A673 (cell line): ENCODE data around the gene NPHP4. TPM values are rescaled to one million over a fixed set of nuclear protein-coding genes. Genes with fewer than 3 reads are reported as not detected.

Experiments
- BruUV-seq: library from RNA; stranded (reverse); fragments of 400-500 nt; replicated peaks from 2 replicates; lab custom pipeline; 2021; lab: Mats Ljungman, UMichigan
- CTCF ChIA-PET: fragments of 300-600 bp; sonication (Branson Sonifier 250); formaldehyde crosslinking; loops from one replicate; lab custom pipeline; 2022; ENCODE audit warnings: antibody characterized with exemption; lab: Charles Lee
- POLR2A ChIA-PET: fragments of 300-600 bp; sonication (Branson Sonifier 250); formaldehyde crosslinking; loops from one replicate; lab custom pipeline; 2022; ENCODE audit warnings: antibody characterized with exemption; ENCODE audit not compliant: low non-redundant PET; lab: Charles Lee
- DNase-seq: peaks from one replicate; pipeline ENCODE4 v3.0.0-alpha.2; 2015; ENCODE audit warnings: low spot score
- H3K27ac ChIP-seq: fragments of 200-600 bp; sonication (generic); 2 replicates; pipeline ENCODE4 v1.5.1; 2016; ENCODE audit warnings: mixed run types, low read depth, mild to moderate bottlenecking, mixed read lengths, antibody characterized with exemption, low read length; ENCODE audit not compliant: poor library complexity, severe bottlenecking
- H3K27me3 ChIP-seq: fragments of 200-600 bp; sonication (generic); replicated peaks from 2 replicates; pipeline ENCODE4 v1.6.1; 2017; ENCODE audit warnings: mixed run types, low read depth, mild to moderate bottlenecking, mixed read lengths, antibody characterized with exemption, low read length; ENCODE audit not compliant: insufficient read depth, poor library complexity
- H3K36me3 ChIP-seq: fragments of 200-600 bp; sonication (generic); 2 replicates; pipeline ENCODE4 v1.6.1; 2016; ENCODE audit warnings: mixed run types, mild to moderate bottlenecking, mixed read lengths, antibody characterized with exemption, low read length; ENCODE audit not compliant: insufficient read depth, poor library complexity, severe bottlenecking
- H3K4me1 ChIP-seq: fragments of 200-600 bp; sonication (generic); 2 replicates; pipeline ENCODE4 v1.6.1; 2017; ENCODE audit warnings: mixed run types, mild to moderate bottlenecking, mixed read lengths, antibody characterized with exemption, low read length; ENCODE audit not compliant: insufficient read depth, poor library complexity, severe bottlenecking
- H3K4me3 ChIP-seq: fragments of 200-600 bp; sonication (generic); 2 replicates; pipeline ENCODE4 v1.5.1; 2016; ENCODE audit warnings: low read depth, mixed run types, mild to moderate bottlenecking, mixed read lengths, low read length; ENCODE audit not compliant: poor library complexity, severe bottlenecking
- H3K9me3 ChIP-seq: fragments of 200-600 bp; sonication (generic); 2 replicates; pipeline ENCODE4 v1.6.1; 2016; ENCODE audit warnings: mixed run types, low read depth, mild to moderate bottlenecking, mixed read lengths, antibody characterized with exemption, low read length; ENCODE audit not compliant: poor library complexity, severe bottlenecking
- EZH2 ChIP-seq: fragments of 200-600 bp; sonication (generic); IDR thresholded peaks from 2 replicates; pipeline ENCODE4 v1.6.1; 2017; ENCODE audit warnings: borderline replicate concordance, low read depth, mild to moderate bottlenecking, mixed read lengths, antibody characterized with exemption, low read length; ENCODE audit not compliant: poor library complexity, severe bottlenecking
- intact Hi-C: fragments of 100-400 bp; cut with micrococcal nuclease; formaldehyde crosslinking; loops from one replicate; pipeline ENCODE4 v1.10.0; 2022; ENCODE audit not compliant: unreplicated experiment
- total RNA-seq: library from RNA; stranded (reverse); gene quantifications from 2 replicates; pipeline ENCODE4 v1.2.3, GENCODE V29; 2021
- TF ChIP-seq, protein P1 (sequence below): fragments of 300-800, 200-600 bp; sonication (generic); conservative IDR thresholded peaks from 2 replicates; pipeline ENCODE4 v1.5.1; 2017; ENCODE audit warnings: low read depth, mild to moderate bottlenecking, antibody characterized with exemption, low read length, moderate library complexity, mixed read lengths

NPHP4 gene
- total RNA-seq, 1 experiment from 2014 or later, result 27.6 TPM

DNA sequence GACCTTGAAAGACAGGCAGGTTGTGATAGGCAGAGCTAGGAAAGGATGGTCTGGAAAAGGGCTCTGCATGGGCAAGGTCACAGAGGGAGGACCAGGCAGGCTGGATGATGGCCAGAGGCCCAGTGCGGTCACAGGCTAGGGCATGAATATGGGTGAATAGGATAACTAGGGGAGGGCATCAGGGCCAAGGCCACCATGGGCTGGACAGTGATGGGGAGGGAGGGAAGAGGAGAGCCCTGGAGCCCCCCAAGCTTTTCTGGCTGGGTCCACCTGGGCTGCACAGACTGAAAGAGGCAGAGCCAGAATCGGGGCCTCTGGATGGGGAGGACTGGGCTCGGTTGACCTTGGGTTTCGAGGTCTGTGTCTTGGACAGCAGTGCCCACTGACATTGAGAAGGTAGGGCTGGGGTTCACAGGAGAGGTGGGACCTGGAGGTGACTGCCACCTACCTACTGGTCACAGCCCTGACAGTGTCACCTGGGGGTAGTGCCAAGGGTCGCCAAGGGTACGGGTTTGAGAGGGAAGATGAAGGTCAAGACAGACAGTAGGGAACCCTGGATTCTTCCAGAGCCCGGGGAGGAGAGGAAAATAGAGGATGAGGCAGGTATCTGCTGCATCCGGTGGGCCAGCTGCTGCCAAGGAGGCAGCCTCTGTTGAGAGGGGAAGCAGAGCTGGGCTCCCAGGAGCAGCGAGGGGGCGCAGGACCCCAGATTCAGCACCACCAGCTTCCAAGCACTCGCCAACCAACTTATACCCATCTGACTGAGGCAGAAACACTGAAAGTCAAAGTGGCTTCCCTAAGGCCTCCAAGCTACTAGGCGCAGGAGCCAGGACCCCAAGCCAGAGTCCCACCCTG, 6.1 kb upstream of the NPHP4 start:
- Histone ChIP-seq H3K4me3 (no peak overlapping the region), H3K36me3 (no peaks in the 10 kb centered on the region), H3K4me1 (peaks cover 21% of the 10 kb centered on the region), H3K27ac (no peak overlapping the region), H3K27me3 (no peaks in the 10 kb centered on the region), H3K9me3 (no peaks in the 10 kb centered on the region)
- intact Hi-C loops, result no loop called here
- TF ChIP-seq EZH2, result no peak
- TF ChIP-seq, protein P1, sequence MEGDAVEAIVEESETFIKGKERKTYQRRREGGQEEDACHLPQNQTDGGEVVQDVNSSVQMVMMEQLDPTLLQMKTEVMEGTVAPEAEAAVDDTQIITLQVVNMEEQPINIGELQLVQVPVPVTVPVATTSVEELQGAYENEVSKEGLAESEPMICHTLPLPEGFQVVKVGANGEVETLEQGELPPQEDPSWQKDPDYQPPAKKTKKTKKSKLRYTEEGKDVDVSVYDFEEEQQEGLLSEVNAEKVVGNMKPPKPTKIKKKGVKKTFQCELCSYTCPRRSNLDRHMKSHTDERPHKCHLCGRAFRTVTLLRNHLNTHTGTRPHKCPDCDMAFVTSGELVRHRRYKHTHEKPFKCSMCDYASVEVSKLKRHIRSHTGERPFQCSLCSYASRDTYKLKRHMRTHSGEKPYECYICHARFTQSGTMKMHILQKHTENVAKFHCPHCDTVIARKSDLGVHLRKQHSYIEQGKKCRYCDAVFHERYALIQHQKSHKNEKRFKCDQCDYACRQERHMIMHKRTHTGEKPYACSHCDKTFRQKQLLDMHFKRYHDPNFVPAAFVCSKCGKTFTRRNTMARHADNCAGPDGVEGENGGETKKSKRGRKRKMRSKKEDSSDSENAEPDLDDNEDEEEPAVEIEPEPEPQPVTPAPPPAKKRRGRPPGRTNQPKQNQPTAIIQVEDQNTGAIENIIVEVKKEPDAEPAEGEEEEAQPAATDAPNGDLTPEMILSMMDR, result no peak
- DNase-seq, result no peak
- CTCF ChIA-PET, result no interaction called here
- POLR2A ChIA-PET, result no interaction called here
- no TSS peak for BruUV-seq

DNA sequence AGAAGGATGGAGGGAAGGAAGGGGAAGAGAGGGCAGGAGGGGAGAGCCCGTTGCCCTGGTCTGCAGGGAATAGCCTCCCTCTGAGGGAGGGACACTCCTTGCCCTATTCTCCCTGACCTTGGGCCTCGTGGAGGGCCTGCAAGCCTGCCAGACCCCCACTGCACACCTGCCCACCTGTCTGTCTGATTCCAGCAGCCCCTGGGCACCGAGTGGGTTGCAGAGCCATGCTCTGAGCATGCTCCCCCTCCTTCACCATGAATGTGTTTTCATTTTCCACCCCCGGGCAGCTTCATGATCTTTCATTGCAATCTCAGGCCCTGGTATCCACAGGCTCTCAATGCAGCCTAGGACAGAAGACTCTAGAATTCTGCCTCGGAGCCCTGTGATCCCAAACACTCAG, 5.1 kb upstream of the NPHP4 start:
- Histone ChIP-seq H3K27me3 (no peaks in the 10 kb centered on the region), H3K4me1 (peaks cover 14% of the 10 kb centered on the region), H3K36me3 (no peaks in the 10 kb centered on the region), H3K9me3 (no peaks in the 10 kb centered on the region), H3K4me3 (no peak overlapping the region), H3K27ac (no peak overlapping the region)
- intact Hi-C loops, result no loop called here
- CTCF ChIA-PET, result no interaction called here
- POLR2A ChIA-PET, result no interaction called here
- no TSS peak for BruUV-seq
- no peak for TF ChIP-seq EZH2
- TF ChIP-seq, protein P1, result no peak
- DNase-seq, result no peak

DNA sequence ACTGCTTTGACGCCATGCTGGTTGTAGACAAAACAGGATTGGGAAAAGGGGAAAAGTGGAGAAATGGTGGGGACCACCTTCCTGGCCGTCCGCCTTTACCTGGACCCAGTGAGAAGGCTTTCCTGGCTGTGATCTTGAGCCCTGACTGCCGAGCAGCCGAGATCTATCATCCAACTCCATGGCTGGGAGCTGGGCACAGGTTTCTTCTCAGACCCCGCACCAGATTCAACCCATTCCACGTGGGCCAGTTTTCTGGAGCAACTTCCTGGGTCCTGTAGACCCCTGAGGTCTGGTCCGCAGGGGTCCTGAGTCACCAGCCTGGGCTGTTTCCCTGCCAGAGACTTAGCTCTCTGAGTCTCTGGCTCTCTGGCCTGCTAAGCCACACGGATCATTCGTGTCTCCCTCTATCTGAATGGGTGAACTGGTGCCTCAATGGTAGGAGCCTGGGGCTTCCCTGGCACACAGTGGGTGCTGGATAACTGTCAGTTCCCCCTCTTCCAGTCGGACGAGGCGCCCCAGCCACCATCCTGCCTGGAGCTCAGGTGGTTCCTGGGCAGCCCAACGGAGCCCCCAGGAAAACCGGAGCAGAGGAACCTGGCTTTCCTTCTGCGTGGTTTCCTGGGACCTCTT, 4.5 kb upstream of the NPHP4 start:
- no TSS peak for BruUV-seq
- Histone ChIP-seq H3K36me3 (no peaks in the 10 kb centered on the region), H3K4me1 (peaks cover 11% of the 10 kb centered on the region), H3K4me3 (no peak overlapping the region), H3K9me3 (no peaks in the 10 kb centered on the region), H3K27me3 (no peaks in the 10 kb centered on the region), H3K27ac (no peak overlapping the region)
- TF ChIP-seq, protein P1, result no peak
- TF ChIP-seq EZH2, result no peak
- POLR2A ChIA-PET, result no interaction called here
- DNase-seq, result no peak
- CTCF ChIA-PET, result no interaction called here
- intact Hi-C loops, result no loop called here
